WERI-Rb-1 (cell line): ENCODE measurements around the gene B3GNT4.
"Not testable (repeated sequence)": the region's sequence is repeated elsewhere in the genome, so short reads cannot be mapped to it uniquely, and the experiment has no call there.

ENCODE experiments used
- DNase-seq: peaks from one replicate; pipeline ENCODE4 v3.0.0-alpha.2; 2020
- H3K27ac ChIP-seq: fragments of 250-450 bp; sonication (Bioruptor Pico); 2 replicates; pipeline ENCODE4 v1.5.1; 2020; ENCODE audit warnings: mild to moderate bottlenecking, moderate library complexity
- H3K27me3 ChIP-seq: fragments of 250-450 bp; sonication (Bioruptor Pico); 2 replicates; pipeline ENCODE4 v1.5.1; 2021; ENCODE audit warnings: mild to moderate bottlenecking, low read depth, moderate library complexity; ENCODE audit not compliant: insufficient read depth, severe bottlenecking
- H3K36me3 ChIP-seq: fragments of 250-450 bp; sonication (Bioruptor Pico); 2 replicates; pipeline ENCODE4 v1.5.1; 2020; ENCODE audit warnings: mild to moderate bottlenecking, moderate library complexity
- H3K4me3 ChIP-seq: 2 replicates; pipeline ENCODE4 v1.5.1; 2011; ENCODE audit warnings: low read depth, mild to moderate bottlenecking, control low read depth, low read length
- H3K9me3 ChIP-seq: fragments of 250-450 bp; sonication (Bioruptor Pico); 2 replicates; pipeline ENCODE4 v1.5.1; 2021; ENCODE audit warnings: mild to moderate bottlenecking, moderate library complexity; ENCODE audit not compliant: severe bottlenecking
- TF ChIP-seq, protein P1 (sequence below): IDR thresholded peaks from 2 replicates; pipeline ENCODE4 v1.5.1; 2011; ENCODE audit warnings: low read depth, mild to moderate bottlenecking, control low read depth, inconsistent platforms, low read length

Gene B3GNT4

DNA sequence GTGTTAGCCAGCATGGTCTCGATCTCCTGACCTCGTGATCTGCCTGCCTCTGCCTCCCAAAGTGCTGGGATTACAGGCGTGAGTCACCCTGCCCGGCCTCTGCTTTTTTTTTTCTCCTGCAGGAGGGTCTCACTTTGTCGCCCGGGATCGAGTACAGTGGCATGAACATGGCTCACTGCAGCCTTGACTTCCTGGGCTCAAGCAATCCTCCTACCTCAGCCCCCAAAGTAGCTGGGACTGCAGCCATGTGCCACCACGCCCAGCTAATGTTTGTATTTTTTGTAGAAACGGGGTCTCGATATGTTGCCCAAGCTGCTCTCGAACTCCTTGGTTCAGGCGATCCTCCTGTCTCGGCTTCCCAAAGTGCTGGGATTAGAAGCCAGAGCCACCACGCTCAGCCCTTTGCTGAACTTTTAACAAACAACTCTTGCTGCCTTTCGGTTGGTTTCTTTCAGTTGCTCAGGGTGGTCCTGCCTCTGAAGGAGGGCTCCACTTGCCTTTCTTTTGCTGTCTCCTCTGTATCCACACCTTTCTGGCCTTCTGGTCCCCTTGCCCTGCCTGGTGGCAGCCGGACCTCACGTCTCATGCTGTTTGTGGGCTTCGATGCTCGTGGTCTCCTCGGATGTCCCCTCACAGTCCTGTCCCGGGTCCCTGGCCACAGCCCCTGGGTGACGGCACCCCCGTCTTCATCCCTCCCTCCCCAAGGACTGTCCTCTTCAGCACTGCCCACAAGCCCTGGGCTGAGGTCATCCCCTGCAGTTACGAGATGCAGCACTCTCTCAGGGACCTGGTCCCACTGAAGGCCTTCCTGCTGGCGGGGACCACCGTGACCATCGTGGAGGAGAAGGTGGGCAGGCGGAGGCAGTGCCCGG is 3.8 kb upstream of the B3GNT4 start:
- TF ChIP-seq, protein P1, sequence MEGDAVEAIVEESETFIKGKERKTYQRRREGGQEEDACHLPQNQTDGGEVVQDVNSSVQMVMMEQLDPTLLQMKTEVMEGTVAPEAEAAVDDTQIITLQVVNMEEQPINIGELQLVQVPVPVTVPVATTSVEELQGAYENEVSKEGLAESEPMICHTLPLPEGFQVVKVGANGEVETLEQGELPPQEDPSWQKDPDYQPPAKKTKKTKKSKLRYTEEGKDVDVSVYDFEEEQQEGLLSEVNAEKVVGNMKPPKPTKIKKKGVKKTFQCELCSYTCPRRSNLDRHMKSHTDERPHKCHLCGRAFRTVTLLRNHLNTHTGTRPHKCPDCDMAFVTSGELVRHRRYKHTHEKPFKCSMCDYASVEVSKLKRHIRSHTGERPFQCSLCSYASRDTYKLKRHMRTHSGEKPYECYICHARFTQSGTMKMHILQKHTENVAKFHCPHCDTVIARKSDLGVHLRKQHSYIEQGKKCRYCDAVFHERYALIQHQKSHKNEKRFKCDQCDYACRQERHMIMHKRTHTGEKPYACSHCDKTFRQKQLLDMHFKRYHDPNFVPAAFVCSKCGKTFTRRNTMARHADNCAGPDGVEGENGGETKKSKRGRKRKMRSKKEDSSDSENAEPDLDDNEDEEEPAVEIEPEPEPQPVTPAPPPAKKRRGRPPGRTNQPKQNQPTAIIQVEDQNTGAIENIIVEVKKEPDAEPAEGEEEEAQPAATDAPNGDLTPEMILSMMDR: no peak
- Histone ChIP-seq H3K9me3 (peaks cover 5% of the 10 kb centered on the region), H3K27ac (no peak overlapping the region), H3K4me3 (no peak overlapping the region), H3K27me3 (peaks cover 7% of the 10 kb centered on the region), H3K36me3 (no peaks in the 10 kb centered on the region)
- DNase-seq: no peak

DNA sequence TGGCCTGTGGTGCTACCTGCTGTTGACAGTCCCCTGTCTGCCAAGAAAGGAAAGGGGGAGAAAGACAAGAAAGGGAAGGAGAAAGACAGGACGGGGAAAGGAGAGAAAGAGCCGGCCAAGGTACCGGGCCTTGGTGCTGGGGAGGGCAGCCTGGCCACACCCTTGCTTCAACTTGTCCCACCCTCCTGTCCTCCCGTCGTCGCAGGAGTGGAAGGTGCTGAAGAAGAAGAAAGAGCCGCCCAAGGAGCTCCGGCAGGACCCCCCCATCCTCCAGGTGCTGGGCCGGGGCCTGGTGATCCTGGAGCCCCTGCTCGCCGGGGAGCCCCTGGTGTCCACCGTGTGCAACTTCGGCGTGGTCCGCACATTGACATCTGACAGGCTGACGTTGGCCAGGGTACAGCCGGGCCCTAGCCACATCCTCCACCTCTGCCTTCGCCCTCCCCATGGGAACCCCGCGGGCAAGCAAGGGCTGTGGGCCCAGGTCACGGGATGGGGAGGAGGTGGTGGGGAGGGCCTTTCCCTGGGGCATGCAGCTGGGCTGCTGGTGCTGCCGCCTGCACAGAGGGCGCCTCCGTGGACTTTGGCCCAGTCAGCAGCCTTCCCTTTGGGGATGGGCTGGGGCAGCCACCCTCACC is 2.9 kb upstream of the B3GNT4 start:
- Histone ChIP-seq H3K27ac (no peak overlapping the region), H3K9me3 (no peaks in the 10 kb centered on the region), H3K36me3 (no peaks in the 10 kb centered on the region), H3K4me3 (no peak overlapping the region), H3K27me3 (peaks cover 9% of the 10 kb centered on the region)
- peak; percentile 21 for DNase-seq
- TF ChIP-seq, protein P1: peak; percentile 29; the same call in 1 of the 2 replicates

DNA sequence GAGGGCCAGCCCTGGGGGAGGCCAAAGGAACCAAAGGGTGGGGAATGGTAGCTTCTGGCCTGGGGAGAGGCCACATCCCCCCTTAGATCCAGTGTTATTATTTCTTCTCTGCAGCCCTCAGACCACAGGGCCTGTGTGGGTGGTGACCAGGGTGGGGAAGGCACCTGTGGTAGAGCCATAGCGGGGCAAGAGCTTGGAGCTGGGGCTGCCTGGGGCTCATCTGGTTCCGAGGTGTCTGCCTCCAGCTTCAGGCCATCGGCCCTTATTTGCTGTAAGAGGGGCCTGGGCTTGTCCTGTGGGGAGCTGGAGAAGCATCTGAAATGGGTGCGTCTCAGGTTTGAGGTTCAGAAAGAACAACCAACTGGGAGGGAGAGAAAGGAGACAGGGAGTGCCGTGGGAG is 2.1 kb upstream of the B3GNT4 start:
- H3K27me3 ChIP-seq: peaks cover 9% of the 10 kb centered on the region
- DNase-seq: no peak
- no peak overlapping the region for H3K27ac ChIP-seq
- TF ChIP-seq, protein P1: no peak
- H3K9me3 ChIP-seq: no peaks in the 10 kb centered on the region
- no peaks in the 10 kb centered on the region for H3K36me3 ChIP-seq
- H3K4me3 ChIP-seq: no peak overlapping the region

DNA sequence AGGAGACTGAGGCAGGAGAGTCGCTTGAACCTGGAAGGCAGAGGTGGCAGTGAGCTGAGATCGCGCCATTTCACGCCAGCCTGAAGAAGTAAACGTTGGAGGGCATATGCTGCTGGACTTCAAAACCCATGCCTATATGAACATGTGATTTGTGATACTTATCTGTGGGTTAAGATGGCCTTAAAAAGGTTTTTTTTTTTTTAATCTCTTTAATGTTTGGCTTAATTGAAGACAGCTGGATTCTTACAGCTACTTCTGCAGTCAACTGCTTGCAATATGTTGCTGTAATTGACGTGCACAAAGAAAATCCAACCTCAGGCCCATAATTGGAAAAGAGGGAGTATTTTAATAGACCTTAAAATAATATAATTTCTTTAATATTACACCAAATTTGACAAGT is 1.5 kb upstream of the B3GNT4 start:
- Histone ChIP-seq H3K4me3 (no peak overlapping the region), H3K27ac (no peak overlapping the region), H3K9me3 (no peaks in the 10 kb centered on the region), H3K27me3 (peaks cover 9% of the 10 kb centered on the region), H3K36me3 (peaks cover 4% of the 10 kb centered on the region)
- TF ChIP-seq, protein P1: no peak
- DNase-seq: no peak

DNA sequence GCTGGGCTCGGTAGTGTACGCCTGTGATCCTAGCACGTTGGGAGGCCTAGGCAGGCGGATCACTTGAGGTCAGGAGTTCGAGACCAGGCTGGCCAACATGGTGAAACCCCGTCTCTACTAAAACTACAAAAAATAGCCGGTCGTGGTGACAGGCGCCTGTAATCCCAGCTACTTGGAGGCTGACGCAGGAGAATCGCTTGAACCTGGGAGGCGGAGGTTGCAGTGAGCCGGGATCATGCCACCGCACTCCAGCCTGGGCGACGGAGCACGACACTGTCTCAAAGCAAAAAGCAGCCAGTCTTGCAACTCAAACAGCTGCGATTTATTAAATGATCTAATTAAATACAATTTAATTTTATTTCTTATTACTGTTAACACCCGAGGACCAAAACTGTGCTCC is 698 bp upstream of the B3GNT4 start:
- H3K27me3 ChIP-seq, H3K27ac ChIP-seq, H3K9me3 ChIP-seq, DNase-seq: not testable (repeated sequence)
- Histone ChIP-seq H3K36me3 (peaks cover 12% of the 10 kb centered on the region), H3K4me3 (peak overlapping the region; percentile 50)
